Epidermal melanocyte (primary cell): ENCODE measurements around the gene CLTB.
"Not testable (repeated sequence)": the region's sequence is repeated elsewhere in the genome, so short reads cannot be mapped to it uniquely, and the experiment has no call there.

Experiments
- DNase-seq: peaks from one replicate; pipeline ENCODE4 v3.0.0; 2011; ENCODE audit warnings: low spot score; ENCODE audit not compliant: insufficient read length

Gene CLTB

DNA sequence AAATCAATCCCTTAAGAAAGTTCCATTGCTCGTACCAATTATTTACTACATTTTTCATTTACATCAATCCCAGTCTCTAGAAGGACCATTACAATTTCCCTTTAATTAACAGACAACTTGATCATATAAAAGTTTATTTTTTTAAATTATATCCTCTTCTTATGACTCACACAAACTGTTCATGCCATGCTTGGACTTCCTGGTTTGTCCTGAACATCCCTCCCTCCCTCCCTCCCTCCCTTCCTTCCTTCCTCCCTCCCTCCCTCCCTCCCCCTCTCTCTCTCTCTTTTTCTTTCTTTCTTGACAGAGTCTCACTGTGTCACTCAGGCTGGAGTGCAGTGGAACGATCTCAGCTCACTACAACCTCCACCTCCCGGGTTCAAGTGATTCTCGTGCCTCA lies 11.6 kb upstream of the CLTB start:
- no peak for DNase-seq

DNA sequence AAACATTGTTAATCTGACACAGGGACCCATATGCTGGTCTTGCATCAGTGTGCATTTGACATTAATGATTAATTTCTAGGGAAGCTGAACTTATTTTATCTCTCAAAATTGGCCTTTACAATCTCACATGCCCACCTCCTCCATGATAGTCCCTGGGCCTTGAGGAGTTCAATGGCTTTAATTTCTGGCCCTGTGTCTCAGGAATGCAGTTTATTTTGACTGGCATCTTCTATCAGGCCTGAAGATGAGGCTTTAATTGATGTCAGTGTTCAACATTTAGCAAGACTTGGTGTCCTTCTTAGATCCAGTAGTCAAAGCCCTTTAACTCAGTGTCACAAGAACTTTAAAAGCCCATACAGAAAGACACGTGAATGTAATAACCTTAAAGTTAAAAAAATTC lies 10.5 kb upstream of the CLTB start:
- no peak for DNase-seq

DNA sequence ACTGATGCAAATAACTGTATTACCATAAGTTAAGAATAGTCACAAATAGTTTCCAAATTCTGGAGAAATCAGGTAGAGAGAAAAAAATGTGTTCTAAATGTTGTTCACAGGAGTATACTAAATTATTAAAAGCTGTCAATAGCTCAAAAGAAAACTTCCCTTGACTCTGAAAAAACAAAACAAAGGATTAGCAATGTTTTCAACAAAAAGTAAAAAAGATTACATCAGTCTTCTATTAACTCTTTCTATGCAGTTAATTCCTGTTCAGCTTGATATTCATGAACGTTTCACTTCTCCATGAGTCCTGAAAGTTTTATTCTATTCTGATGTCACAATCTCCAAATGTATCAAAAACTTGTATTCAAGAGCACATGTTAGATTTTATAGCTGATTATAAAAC lies 9.5 kb upstream of the CLTB start:
- no peak for DNase-seq

DNA sequence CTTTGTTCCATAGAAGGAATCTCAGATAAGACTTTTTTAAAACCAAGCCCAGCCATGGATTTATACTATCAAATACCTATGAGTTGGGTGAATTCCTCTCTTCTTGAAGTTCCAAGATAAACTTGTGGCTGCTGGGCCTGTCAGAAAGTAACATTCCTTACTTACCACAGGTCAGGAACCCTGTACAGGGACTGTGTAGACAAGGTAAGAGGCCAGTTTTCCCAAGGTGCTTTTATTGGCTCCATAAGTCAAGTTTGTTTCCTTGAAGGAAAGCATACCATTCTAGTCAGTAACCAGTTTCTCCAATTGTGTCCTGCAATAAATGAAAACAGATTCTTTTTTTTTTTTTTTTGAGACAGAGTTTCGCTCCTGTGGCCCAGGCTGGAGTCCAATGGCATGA lies 8.8 kb upstream of the CLTB start:
- no peak for DNase-seq

DNA sequence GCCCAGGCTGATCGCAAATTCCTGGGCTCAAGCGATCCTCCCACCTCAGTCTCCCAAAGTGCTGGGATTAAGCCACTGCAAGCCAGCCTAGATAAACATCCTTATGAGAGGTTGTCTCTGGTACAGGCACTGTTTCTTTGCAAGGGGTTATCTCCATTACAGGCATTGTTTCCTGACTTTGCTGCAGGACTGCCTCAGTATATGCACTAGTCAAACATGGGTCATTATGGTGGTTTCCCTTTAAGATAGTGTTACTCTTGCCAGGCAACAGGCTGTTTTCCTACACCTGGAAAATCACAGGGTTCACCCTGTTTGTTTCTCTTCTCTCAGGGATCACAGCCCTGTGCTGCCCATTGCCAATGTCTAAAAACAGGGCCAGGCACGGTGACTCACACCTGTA lies 7.8 kb upstream of the CLTB start:
- no peak for DNase-seq

DNA sequence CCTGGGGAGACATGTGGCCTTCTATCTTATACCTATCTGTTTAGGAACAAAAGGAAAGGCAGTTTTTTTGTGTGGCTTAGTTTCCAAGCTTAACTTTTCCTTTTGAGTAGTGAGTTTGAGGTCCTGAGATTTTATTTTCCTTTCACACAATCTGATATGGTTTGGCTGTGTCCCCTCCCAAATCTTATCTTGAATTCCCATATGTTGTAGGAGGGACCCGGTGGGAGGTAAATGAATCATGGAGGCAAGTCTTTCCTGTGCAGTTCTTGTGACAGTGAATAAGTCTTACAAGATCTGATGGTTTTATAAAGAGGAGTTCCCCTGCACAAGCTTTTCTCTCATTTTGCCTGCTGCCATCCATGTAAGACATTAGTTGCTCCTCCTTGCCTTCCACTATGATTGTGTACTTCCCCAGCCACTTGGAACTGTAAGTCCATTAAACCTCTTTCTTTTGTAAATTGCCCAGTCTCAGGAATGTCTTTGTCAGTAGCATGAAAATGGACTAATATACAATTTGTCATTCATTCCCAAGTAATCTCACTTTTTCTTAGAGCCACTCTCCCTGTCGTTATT lies 4.7 kb upstream of the CLTB start:
- DNase-seq = no peak

DNA sequence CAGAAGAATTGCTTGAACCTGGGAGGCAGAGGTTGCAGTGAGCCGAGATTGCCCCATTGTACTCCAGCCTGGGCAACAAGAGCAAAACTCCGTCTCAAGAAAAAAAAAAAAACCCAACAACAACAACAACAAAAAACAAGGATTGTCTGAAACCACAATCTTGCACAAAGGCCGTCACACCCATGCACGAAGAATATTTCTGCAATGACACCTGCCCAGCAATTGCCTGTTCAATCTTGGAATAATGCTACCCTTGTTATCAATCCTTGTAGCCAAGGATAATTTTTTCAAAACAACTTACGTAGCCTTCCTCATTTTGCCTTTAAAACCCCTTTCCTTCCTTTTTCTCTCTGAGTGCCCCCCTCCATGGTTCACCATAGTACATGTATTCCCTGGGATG lies 3.7 kb upstream of the CLTB start:
- no peak for DNase-seq

DNA sequence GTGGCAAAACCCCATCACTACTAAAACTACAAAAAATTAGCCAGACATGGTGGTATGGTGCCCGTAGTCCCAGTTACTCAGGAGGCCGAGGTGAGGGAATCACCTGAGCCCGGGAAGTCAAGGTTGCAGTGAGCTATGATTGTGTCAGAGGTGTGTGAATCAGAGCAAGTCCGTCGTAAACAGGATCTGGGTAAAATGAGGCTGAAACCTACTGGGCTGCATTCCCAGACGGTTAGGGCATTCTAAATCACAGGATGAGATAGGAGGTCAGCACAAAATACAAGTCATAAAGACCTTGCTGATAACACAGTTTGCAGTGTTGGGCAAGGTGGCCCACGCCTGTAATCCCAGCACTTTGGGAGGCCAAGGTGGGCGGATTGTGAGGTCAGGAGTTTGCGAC lies 1.9 kb upstream of the CLTB start:
- no peak for DNase-seq

DNA sequence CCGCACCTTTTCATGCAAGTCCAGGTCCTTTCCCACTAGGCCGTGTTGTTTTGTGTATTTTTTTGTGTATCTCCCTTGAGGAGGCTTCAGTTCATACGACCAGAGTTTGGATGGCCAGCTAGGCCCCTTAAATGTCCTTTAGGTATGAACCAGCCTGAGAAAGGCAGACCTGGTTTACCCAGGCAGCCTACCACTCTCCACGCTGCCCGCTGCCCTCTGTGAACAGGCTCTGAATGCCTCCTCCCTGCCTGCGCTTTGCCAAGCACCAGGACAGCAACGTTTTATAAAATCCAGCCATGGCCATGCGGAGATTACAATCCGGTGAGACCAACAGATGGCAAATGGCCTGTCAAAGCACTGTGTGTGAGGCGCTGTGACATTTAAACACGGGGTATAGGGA lies 626 bp upstream of the CLTB start:
- DNase-seq = no peak

DNA sequence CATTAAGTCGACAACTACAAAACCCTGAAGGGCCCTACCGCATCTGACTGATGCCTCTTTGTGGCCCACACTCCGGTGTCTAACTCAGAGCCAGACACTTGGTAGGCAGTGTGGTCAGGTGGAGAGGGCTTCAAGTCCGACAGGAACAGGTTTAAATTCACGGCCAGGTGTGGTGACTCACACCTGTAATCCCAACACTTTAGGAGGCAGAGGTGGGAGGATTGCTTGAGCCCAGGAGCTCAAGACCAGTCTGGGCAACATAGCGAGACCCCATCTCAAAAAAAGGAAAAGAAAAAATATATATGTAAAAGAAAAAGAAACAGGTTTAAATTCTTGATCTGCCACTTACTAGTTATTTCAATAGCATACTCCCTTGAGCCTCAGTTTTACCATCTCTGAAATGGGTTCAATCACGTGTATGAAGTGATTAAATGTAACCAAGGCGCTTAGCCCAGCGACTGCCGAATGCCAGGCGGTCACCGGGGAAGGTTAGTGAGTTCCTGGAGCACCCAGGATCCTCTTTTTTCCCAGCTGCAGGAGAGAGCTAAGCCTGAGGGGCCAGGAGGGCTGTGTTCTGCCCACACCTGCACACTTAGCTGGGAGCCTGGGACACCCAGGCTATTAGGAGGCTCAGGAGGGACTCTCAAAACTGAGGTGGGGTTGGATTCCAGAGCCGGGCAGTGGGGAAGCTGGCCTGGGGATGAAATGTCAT lies 943 bp downstream of the CLTB start:
- DNase-seq = no peak

DNA sequence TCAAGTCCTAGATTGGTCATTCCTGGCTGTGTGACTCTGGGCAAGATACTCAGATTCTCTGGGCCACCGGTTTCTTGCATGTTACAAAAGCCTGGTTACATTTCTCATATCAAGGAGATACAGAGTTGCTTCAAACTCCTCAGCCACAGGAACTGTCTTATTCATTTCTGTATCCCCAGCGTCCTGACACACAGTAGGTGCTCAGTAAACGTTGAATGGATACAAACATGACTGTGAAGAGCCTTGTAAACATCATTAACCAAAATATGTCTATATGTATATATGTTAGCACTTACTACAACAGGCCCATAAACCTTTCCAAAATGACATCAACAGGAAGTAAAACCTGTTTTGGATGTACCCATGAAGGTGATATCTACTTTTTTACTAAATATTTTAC lies 1.6 kb downstream of the CLTB start:
- DNase-seq = no peak

DNA sequence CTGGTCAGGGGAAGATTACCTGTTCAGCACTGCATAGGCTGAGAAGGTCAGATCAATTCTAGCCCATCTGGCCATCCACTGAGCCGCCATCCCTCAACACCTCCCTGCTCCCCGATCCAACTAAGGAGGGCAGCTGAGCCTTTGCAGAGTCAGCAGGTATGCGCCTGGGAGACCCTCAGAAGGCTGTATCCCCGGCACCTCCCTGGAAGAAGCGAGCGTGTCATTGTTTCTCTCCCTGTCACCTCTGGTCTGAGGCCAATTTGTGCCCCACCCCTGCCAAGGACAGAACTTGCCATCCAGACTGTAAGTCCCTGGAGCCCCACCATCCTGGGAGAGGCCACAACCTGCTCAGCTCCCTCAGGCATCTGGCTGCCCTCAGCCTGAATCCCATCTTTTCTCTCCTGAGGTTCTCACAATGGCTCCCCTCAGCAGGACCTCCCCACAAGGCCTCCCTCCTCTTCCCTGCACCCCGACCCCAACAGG lies 2.6 kb downstream of the CLTB start:
- DNase-seq = no peak

DNA sequence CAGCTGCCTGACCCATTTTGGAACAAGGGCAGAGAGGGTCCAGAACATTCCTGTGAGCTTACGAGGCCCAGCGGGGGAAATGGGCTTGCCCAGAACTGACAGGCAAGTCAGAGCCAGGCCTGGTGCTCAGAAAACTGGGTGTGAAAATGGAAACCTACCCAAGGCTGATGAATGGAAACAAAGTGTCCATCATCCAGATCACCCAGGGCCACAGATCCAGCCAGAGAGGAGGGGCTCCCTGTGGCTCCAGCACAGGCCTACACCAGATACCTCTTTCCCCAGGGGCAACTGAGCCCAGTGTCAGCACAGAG lies 3.1 kb downstream of the CLTB start:
- DNase-seq = no peak

DNA sequence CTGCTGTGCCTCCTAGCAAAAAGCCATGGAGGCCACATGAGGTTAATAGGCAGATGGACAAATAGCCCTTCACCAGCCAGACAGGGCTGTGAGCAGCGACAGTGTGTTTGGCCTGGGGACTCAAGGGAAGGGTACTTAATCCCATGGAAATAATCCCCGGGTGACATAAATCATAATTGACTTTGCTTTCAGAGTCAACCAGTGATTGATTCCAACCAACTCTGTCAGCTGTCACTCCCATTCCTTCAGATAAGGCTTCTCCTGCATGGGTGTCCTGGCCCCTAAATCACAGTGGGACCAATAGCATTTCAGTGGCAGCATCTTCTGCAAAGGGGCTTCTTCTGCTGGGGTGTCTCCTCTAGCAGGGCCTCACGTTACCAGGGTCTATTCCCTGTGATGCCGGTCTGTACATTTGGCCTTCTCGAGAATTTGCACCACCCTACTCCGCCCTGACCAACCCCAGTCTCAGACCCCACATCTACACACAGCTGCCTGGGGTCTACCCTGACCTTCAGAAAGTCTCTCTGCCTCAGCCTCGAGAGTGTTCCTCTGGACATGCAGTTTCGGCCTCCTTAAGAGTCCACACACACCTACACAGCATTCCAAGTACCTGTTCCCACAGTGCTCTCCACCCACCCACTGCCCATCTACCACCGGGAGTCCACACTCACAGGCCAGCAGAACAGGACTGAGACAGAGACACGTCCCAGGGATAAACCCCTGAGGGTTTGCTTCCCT lies 3.7 kb downstream of the CLTB start:
- no peak for DNase-seq

DNA sequence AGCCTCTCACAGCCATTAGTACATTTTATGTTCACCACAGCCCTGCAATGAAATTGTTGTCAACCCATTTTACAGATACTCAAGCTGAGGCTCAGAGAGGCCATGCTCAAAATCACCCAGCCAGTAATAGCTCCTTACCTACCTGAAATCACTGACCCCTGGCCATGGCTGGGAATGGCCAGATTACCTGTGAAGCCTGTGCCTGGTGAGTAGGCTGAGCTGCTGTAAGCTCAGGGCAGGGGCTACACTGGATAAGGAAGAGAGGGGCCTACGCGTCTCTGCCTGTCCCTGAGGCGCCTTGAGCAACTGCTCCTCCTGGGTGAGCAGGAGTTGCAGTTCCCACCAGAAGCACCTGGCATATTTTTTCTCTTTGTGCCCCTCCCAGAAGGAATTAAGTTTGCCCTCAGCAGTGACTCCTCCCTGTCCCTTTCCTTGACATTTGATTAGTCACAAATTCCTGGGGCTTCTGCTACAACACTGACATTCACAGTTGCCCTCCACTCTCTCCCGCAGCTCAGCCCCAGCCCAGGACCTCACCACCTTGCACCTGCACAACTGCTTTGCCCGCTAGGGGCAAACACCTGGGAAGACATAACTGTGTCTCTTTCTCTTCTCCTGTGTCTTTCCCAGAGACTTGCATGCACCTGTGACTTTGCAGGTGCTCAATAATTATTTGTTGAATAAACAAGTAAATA lies 5.7 kb downstream of the CLTB start:
- DNase-seq = no peak

DNA sequence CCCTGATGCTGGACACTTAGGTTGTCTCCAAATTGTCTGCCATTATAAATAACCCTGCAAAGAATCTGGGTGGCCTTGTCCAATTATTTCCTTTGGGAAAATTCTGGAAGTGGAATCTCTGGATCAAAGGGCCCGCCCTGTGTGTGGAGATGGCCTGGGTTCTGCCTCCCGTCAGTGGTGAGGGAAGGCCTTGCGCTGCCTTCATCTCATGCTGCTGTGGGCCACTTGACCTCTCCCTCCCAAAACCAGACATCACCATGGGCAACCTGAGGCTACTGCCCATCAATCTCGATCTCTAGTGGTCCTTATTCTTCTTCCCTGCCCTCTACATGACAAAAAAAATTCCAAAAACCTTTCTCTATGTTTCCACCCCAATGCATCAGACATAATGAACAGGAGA lies 6.6 kb downstream of the CLTB start:
- DNase-seq = no peak

DNA sequence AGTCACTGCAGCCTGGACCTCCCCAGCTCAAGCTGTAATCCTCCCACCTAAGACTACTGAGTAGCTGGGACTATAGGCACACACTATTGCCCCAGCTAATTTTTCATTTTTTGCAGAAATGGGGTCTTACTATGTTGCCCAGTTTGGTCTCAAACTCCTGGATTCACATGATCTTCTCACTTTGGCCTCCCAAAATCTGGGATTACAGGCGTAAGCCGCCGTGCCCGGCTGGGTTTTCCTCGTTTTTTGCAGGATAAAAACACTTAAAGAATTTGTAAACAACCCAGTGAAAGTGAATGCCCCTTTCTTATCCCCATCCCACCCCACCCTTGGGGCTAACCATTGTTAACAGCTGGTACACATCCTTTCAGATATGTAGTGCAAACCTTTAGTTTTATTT lies 7.7 kb downstream of the CLTB start:
- no peak for DNase-seq

DNA sequence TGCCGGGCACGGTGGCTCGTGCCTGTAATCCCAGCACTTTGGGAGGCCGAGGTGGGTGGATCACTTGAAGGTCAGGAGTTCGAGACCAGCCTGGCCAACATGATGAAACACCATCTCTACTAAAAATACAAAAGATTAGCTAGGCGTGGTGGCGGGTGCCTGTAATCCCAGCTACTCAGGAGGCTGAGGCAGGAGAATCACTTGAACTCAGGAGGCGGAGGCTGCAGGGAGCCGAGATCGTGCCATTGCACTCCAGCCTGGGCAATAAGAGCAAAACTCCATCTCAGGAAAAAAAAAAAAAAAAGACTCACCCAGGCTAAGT lies 8.1 kb downstream of the CLTB start:
- DNase-seq = not testable (repeated sequence)

DNA sequence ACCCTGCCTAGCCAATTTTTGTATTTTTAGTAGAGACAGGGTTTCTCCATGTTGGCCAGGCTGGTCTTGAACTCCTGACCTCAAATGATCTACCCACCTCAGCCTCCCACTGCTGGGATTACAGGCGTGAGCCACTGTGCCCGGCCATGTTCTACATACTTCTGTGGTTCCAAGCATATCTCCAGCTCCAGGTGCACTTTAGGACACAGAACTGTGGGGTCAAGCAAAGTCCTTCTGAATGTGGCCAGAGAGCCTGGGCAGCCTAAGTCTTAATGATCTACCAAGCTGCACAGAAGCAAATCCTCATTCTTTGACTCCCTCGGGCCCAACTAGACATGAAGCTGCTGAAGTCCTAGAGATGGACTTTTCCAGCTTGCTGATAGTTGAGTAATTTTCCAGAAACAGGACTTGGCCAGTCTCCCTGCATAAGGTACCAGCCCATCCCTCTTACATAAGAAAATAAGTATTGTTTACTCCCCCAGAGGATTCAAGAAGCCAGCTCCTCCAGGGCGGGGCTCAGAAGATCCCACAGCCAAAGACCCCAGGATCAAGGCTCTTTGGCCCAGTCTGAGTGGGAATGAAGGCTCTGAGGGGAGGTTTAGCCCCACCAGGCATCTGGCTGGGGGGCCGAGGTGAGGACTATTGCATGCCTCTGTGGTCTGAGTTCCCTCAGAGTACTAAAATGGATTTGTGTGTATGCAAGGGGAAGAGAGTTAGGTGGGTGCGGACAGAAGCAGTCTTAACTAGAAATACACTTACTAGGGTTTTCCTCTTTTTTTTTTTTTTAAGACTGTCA lies 8.7 kb downstream of the CLTB start:
- no peak for DNase-seq

DNA sequence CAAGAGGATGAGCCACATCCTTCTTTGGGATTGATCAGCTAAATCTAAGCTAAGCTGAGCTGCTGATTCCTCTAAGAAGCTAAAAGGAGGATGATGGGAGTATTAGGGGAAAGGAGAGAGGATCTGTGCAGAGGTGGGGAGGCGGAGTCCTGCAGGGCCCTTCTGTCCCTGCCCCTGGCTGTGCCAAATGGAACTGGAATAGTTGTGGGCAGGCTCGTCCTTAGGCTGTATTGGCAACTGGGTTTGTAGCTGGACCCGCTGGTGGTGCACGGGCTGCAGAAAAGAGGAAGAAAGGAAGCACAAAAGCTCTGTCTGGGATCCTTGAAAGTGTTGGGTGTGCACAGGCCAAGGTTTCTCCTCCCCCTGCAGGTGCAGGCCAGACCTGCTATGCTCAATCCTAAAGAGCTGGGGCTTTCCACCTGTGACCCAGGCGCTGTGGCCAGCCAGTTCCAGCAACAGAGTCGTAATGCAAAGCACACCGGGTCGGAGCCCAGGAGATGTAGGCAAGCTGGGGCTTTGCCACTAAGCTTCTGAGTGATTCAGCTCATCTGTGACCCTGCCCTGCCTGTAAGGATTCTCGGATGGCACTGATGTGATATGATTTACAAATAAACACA lies 9.8 kb downstream of the CLTB start:
- DNase-seq = no peak
